Measurements from ENCODE around the gene MRPL1.

The MRPL1 gene

DNA sequence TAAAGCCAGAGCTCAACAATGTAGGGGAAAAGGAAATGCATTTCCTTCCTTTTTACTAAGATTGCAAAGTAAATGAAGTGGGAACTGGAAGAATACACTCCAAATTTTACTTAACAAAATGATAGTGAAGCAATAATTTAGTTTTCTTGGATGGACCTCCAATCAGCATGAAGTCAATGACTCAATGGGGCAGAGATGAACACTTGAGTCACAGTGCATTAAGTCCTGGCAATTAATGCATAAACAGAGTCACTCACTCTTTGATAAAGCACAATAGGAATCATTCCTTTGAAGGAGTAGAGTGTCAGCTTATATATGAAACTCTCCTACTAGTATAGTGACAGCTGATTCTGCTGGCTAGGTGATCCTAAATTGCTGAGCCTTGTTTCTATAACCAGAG lies 127.8 kb downstream of the MRPL1 start:
- no peak for DNase-seq

DNA sequence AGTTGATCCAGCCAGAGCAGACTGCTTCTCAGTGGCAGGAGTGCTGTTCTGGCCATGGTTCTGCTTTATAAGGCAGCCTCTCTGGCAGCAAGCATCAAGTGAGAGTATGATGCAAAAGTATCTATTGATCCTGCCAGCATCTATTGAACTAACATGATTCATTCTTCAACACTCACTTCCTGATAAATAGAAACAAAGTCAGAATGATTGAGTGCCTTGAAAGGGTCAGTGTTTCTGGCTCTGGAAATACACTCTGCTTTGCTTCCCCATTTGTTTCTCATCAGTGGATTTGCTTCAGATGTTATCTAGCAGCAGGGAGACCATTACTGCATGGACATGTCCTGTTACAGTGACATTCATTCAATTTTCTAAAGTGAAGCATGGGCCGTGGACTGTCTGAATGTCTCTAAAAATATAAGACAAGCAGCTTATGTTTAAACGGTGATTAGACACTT lies 128.3 kb downstream of the MRPL1 start:
- DNase-seq, result no peak

DNA sequence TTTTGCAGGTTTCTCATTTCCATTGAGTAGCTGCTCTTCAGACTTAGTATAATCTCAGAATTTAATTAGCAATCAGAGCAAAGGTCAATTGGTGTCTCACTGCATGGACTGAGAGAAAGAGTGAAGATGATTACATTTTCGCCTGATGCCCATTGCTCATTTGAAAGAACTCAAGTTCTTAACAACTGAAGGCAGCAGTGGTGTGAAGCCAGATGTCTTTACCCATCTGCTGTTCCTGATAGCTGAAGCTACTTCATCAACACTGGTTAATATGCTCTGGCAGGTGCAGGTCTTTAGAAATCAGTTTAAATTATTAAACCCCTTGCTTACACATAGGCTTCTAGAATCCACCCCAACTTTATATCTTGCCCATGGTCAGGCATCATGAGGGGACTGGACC lies 130.0 kb downstream of the MRPL1 start:
- DNase-seq, result no peak

DNA sequence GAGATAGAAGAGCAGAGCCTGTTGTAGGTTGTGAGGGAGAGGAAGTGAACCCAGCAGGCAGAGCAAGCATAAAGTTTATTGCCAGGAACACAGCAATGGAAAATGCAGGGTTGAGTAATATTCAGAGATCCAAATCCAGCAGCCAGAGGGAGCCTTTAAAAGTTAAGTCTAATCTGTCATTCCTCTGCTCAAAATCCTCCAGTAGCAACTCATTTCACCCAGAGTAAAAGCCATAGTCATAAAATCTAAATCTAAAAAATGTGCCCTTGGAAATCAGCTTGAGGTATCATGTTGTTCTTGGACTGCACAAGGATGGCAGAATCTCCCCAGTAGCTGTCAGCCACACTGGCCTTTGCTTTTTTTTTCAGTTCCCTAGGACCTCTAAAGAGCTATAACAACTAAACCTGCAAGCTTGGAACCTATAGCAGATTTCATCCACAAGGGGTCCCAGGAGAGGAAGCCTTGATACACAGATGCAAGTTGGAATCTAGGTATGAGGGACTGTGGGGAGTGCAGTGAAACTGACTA lies 131.6 kb downstream of the MRPL1 start:
- peak; percentile 12 for DNase-seq

DNA sequence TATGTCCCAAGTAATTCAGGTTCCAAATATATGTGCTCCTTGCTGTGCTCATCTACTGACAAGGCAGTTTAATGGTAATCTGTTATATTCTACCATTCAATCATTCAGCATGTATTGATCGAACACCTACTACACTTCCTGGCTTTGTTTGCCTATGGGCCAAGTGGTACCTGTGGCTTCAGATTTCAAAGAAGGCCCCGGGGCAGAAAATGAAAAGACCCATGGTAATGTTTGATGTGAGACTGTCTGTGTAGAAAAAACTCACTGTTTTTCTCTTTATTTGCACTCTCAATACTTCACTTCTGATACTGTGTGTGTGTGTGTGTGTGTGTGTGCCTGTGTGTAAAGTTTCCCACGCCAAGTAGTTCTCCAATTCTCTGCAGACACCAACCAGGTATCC lies 133.4 kb downstream of the MRPL1 start:
- DNase-seq, result no peak

DNA sequence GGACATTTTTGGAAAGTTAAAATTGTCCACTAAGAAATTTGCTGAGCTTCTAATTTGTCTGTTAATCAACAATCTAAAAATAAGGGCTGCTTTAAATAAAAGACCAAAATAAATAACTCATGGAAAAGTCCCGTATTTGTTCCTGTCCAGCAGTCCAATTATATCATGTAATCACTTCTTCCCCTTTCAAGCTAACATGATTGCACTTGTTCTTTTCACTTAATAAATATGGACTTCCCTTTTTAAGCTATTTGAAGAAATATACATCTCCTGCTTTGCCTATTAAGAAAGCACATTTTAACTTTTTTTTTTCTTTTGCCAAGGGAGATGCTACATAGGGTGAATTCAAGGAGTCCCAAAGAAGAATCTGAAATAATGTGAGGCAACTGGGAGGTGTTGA lies 138.9 kb downstream of the MRPL1 start:
- peak; percentile 32 for DNase-seq

DNA sequence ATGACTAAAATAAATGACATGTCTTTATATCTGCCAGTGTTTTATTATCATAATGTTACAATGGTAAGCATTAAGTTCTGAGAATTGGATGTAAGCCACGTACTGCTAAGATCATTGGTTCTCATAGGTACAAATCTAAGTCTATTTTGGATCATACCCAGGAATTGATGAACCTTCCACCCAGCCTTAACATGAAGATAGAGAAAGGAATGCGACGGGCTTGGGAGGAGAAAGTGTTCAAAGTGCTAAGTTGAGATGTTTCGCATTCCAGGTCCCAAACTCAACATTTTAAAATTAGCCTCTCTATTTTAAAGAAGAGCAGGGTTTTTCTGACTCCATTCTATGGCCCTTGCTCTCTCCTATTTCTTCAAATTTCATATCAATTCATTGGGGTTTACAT lies 139.6 kb downstream of the MRPL1 start:
- DNase-seq, result no peak

Data from inflammatory macrophage treated with lipopolysaccharide for 4 hours (primary cell).